Measurements from ENCODE around the gene UBALD1. TPM values are rescaled to one million over a fixed set of nuclear protein-coding genes. Genes with fewer than 3 reads are reported as not detected.

The UBALD1 gene
- total RNA-seq, 4 donors from 2014 or later, result 11.6 to 25.1 (median 18.1) TPM

DNA sequence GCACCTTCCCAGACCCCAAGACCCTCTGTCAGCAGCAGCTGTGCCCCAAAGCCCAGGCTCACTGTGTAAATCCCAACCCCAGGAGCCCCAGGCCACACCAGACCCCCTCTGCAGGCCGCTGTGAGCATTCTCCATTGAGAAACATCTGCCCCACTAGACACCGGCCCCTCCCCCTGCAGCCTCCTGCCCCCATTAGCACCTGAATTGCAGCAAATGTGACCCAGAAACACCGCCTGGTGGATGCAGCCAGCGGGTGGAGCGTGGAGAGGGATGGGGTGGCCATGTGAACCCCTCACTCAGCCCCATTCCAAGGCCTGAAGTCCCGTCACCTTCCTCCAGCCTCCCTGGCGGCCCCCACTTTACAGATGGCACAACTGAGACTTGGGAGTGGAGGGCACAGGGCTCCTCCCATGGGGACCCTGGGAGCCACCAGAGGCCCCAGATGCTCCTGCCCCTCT, 2.2 kb downstream of the UBALD1 start:
- no peak for DNase-seq
- H3K27ac ChIP-seq, result no peak overlapping the region
- peaks cover 4 to 46% (median 23%) of the 10 kb centered on the region in 4 donors for H3K4me1 ChIP-seq
- no peaks in the 10 kb centered on the region for H3K27me3 ChIP-seq
- H3K36me3 ChIP-seq, result peaks cover 0 to 23% (median 0%) of the 10 kb centered on the region in 3 donors
- H3K4me3 ChIP-seq, result peak overlapping the region in 1 of 4 donors; percentile 97
- no peaks in the 10 kb centered on the region for H3K9me3 ChIP-seq
- no peak for TF ChIP-seq POLR2A (IDR thresholded peaks at IDR 0.05)
- TF ChIP-seq, protein P1, sequence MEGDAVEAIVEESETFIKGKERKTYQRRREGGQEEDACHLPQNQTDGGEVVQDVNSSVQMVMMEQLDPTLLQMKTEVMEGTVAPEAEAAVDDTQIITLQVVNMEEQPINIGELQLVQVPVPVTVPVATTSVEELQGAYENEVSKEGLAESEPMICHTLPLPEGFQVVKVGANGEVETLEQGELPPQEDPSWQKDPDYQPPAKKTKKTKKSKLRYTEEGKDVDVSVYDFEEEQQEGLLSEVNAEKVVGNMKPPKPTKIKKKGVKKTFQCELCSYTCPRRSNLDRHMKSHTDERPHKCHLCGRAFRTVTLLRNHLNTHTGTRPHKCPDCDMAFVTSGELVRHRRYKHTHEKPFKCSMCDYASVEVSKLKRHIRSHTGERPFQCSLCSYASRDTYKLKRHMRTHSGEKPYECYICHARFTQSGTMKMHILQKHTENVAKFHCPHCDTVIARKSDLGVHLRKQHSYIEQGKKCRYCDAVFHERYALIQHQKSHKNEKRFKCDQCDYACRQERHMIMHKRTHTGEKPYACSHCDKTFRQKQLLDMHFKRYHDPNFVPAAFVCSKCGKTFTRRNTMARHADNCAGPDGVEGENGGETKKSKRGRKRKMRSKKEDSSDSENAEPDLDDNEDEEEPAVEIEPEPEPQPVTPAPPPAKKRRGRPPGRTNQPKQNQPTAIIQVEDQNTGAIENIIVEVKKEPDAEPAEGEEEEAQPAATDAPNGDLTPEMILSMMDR (IDR thresholded peaks at IDR 0.05), result no peak

DNA sequence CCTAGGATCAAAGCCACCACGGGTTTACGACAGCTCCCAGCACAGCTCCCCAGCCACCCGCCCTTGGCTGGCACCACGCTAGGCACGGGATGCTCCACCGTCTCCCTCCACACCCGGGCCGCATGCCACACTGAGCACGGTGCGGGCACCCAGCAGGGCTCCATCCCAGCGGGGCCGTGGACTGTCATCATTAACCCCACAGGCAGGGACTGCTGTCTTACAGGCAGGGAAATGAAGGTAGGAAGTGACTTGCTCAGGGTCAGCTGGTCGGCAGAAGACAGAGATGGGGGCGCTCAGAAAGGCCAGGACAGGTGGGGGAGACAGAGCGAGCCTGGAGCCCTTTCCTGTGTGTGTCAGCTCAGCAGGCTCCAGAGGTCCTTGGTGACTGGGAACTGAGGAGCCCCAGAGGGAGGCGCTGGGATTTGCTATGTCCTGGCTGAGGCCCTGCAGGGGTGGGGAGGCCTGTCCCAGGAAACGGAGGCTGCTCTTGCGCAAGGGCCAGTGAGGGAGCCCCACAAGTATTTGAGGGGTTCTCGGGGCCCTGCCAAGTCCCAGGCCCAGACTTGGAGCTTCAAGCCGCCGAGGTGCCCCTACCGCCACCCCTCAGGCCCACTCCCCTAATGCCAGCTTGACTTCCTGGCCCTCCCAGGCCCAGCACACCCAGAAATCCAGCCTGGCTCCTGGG, 3.2 kb downstream of the UBALD1 start:
- no peak overlapping the region for H3K4me3 ChIP-seq
- H3K27me3 ChIP-seq, result no peaks in the 10 kb centered on the region
- H3K4me1 ChIP-seq, result peaks cover 4 to 39% (median 20%) of the 10 kb centered on the region in 4 donors
- H3K27ac ChIP-seq, result no peak overlapping the region
- TF ChIP-seq, protein P1 (IDR thresholded peaks at IDR 0.05), result no peak
- no peak for TF ChIP-seq POLR2A (IDR thresholded peaks at IDR 0.05)
- no peaks in the 10 kb centered on the region for H3K9me3 ChIP-seq
- no peak for DNase-seq
- H3K36me3 ChIP-seq, result peaks cover 0 to 24% (median 0%) of the 10 kb centered on the region in 3 donors

- Histone ChIP-seq H3K27me3 (no peaks in the 10 kb centered on the region), H3K4me1 (peaks cover 4 to 32% (median 14%) of the 10 kb centered on the region in 4 donors), H3K27ac (no peak overlapping the region), H3K4me3 (no peak overlapping the region), H3K36me3 (peaks cover 0 to 24% (median 0%) of the 10 kb centered on the region in 3 donors), H3K9me3 (no peaks in the 10 kb centered on the region)
- TF ChIP-seq, protein P1 (IDR thresholded peaks at IDR 0.05), result no peak
- TF ChIP-seq POLR2A (IDR thresholded peaks at IDR 0.05), result no peak
- DNase-seq, result no peak
Measured at GRCh38 chr16:4610011-4611005, 4.4 kb downstream of the UBALD1 start.

DNA sequence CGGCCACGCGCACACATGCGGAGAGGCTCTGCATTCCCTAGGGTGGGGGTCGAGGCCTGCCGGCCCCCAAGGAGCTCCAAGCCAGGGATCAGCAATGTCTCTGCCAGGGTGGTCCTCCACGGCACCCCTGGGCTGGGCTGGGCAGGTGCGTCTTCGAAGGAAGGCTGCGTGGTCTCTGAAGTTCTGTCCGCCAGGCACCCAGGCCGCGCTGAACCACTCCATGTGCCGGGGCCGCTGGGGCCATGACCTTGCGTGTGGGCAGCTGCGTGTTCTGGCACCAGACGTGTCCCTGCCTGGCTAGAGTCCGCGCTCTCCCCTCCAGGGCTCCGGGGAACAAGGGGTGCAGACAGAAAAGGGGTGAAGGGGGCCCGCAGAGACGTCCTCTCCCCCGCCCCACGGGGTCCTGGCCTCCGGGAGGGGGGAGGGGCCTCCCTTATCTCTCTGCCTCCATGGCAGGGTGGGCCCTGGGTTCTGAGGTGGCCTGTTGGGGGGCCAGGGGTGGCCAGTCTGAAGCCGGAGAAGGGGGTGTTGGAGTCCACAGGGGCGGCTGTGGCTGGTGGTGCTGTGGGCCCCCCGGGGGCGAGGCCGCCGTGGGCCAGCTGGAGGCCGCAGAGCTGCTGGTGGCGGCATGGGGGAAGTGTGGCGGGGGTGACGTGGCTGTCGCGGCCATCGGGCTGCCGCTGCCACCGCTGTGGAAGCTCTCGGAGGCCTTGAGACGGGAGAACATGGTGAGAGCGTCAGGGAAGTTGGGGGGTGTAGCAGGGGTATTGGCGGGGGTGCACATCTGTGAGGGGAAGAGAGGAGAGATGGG, 5.3 kb downstream of the UBALD1 start:
- Histone ChIP-seq H3K27ac (no peak overlapping the region), H3K4me3 (no peak overlapping the region), H3K36me3 (peaks cover 0 to 24% (median 0%) of the 10 kb centered on the region in 3 donors), H3K27me3 (no peaks in the 10 kb centered on the region), H3K9me3 (no peaks in the 10 kb centered on the region), H3K4me1 (peaks cover 4 to 27% (median 11%) of the 10 kb centered on the region in 4 donors)
- TF ChIP-seq, protein P1 (IDR thresholded peaks at IDR 0.05), result no peak
- TF ChIP-seq POLR2A (IDR thresholded peaks at IDR 0.05), result no peak
- DNase-seq, result no peak

DNA sequence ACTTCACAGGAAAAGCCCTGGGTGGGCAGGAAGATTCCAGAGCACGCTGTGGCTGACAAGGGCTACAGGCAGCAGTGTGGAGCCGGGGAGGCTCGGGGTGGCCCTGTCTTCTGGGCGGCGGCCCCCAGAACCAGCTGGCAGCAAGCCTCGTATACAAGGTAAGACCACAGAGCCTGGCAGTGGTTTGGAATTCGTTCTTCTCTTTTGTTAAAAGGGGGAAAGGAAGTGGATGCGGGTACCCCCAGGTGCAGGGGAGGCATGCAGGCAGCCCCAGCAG, 6.0 kb downstream of the UBALD1 start:
- no peak for DNase-seq
- no peaks in the 10 kb centered on the region for H3K27me3 ChIP-seq
- H3K36me3 ChIP-seq, result peaks cover 0 to 24% (median 0%) of the 10 kb centered on the region in 3 donors
- no peak overlapping the region for H3K27ac ChIP-seq
- peaks cover 4 to 31% (median 9%) of the 10 kb centered on the region in 4 donors for H3K4me1 ChIP-seq
- TF ChIP-seq, protein P1 (IDR thresholded peaks at IDR 0.05), result no peak
- TF ChIP-seq POLR2A (IDR thresholded peaks at IDR 0.05), result no peak
- no peak overlapping the region for H3K4me3 ChIP-seq
- no peaks in the 10 kb centered on the region for H3K9me3 ChIP-seq
